H9 (cell line): ENCODE data around the gene CRACR2B. TPM values are rescaled to one million over a fixed set of nuclear protein-coding genes. Genes with fewer than 3 reads are reported as not detected.

Experiments
- DNase-seq: peaks from one replicate; pipeline ENCODE4 v3.0.0-alpha.2; 2017
- H2AFZ ChIP-seq: one replicate; pipeline ENCODE4 v1.6.1; 2013; ENCODE audit warnings: mild to moderate bottlenecking, low read length, control low read depth, moderate library complexity
- H2AK5ac ChIP-seq: 2 replicates; pipeline ENCODE4 v1.6.1; 2013; ENCODE audit warnings: low read length, control low read depth, mixed read lengths; ENCODE audit not compliant: insufficient read length
- H2BK120ac ChIP-seq: one replicate; pipeline ENCODE4 v1.6.1; 2013; ENCODE audit warnings: low read depth, mild to moderate bottlenecking, low read length, control low read depth, inconsistent platforms; ENCODE audit not compliant: poor library complexity, severe bottlenecking
- H2BK12ac ChIP-seq: 2 replicates; pipeline ENCODE4 v1.6.1; 2013; ENCODE audit warnings: low read length, control low read depth, mixed read lengths, low read depth; ENCODE audit not compliant: insufficient read length
- H2BK15ac ChIP-seq: 2 replicates; pipeline ENCODE4 v1.6.1; 2013; ENCODE audit warnings: low read depth, low read length, control low read depth
- H2BK20ac ChIP-seq: one replicate; pipeline ENCODE4 v1.6.1; 2013; ENCODE audit warnings: low read depth, mild to moderate bottlenecking, low read length, control low read depth, inconsistent platforms; ENCODE audit not compliant: poor library complexity, severe bottlenecking
- H2BK5ac ChIP-seq: 2 replicates; pipeline ENCODE4 v1.6.1; 2013; ENCODE audit warnings: low read length, control low read depth, mixed read lengths; ENCODE audit not compliant: insufficient read length
- H3K14ac ChIP-seq: 2 replicates; pipeline ENCODE4 v1.6.1; 2013; ENCODE audit warnings: low read length, control low read depth; ENCODE audit not compliant: insufficient read depth
- H3K18ac ChIP-seq: 2 replicates; pipeline ENCODE4 v1.6.1; 2013; ENCODE audit warnings: low read depth, mild to moderate bottlenecking, mixed read lengths, low read length, control low read depth; ENCODE audit not compliant: insufficient read length
- H3K23ac ChIP-seq: 2 replicates; pipeline ENCODE4 v1.6.1; 2013; ENCODE audit warnings: low read length, control low read depth, mixed read lengths, low read depth; ENCODE audit not compliant: insufficient read length
- H3K23me2 ChIP-seq: 2 replicates; pipeline ENCODE4 v1.6.1; 2013; ENCODE audit warnings: low read depth, mild to moderate bottlenecking, mixed read lengths, low read length, control low read depth; ENCODE audit not compliant: insufficient read length, poor library complexity, severe bottlenecking
- H3K27ac ChIP-seq: 2 replicates; pipeline ENCODE4 v1.5.1; 2013; ENCODE audit warnings: low read length, control low read depth, mixed read lengths, low read depth; ENCODE audit not compliant: insufficient read length
- H3K27me3 ChIP-seq: 2 replicates; pipeline ENCODE4 v1.6.1; 2013; ENCODE audit warnings: low read length, control low read depth, inconsistent platforms; ENCODE audit not compliant: insufficient read depth
- H3K4ac ChIP-seq: 2 replicates; pipeline ENCODE4 v1.6.1; 2013; ENCODE audit warnings: low read depth, mild to moderate bottlenecking, control low read depth, inconsistent platforms, low read length, moderate library complexity
- H3K4me1 ChIP-seq: 2 replicates; pipeline ENCODE4 v1.6.1; 2013; ENCODE audit warnings: low read length, control low read depth, inconsistent platforms; ENCODE audit not compliant: insufficient read depth
- H3K4me2 ChIP-seq: 2 replicates; pipeline ENCODE4 v1.6.1; 2013; ENCODE audit warnings: low read length, control low read depth, mixed read lengths; ENCODE audit not compliant: insufficient read length, insufficient read depth
- H3K56ac ChIP-seq: 2 replicates; pipeline ENCODE4 v1.6.1; 2013; ENCODE audit warnings: low read depth, mild to moderate bottlenecking, mixed read lengths, low read length, control low read depth; ENCODE audit not compliant: insufficient read length
- H3K79me1 ChIP-seq: 2 replicates; pipeline ENCODE4 v1.6.1; 2013; ENCODE audit warnings: low read depth, mild to moderate bottlenecking, moderate library complexity, low read length, control low read depth, inconsistent platforms; ENCODE audit not compliant: insufficient read depth, poor library complexity, severe bottlenecking
- H3K79me2 ChIP-seq: 2 replicates; pipeline ENCODE4 v1.6.1; 2013; ENCODE audit warnings: low read length, control low read depth, inconsistent platforms; ENCODE audit not compliant: insufficient read depth
- H3K9ac ChIP-seq: 2 replicates; pipeline ENCODE4 v1.6.1; 2013; ENCODE audit warnings: low read length, control low read depth, mixed read lengths; ENCODE audit not compliant: insufficient read length; ENCODE audit errors: extremely low read depth
- H3K9me3 ChIP-seq: one replicate; pipeline ENCODE4 v1.6.1; 2013; ENCODE audit warnings: low read depth, low read length, inconsistent platforms; ENCODE audit not compliant: control insufficient read depth
- H3T11ph ChIP-seq: one replicate; pipeline ENCODE4 v1.6.1; 2013; ENCODE audit warnings: mild to moderate bottlenecking, low read length, control low read depth, inconsistent platforms
- H4K20me1 ChIP-seq: one replicate; pipeline ENCODE4 v1.6.1; 2013; ENCODE audit not compliant: control insufficient read depth, insufficient read length, insufficient read depth
- H4K5ac ChIP-seq: 2 replicates; pipeline ENCODE4 v1.6.1; 2013; ENCODE audit warnings: low read depth, mild to moderate bottlenecking, mixed read lengths, low read length, control low read depth; ENCODE audit not compliant: insufficient read length
- H4K8ac ChIP-seq: replicated peaks from 2 replicates; pipeline ENCODE4 v1.6.1; 2013; ENCODE audit warnings: low read length, control low read depth, mixed read lengths, low read depth; ENCODE audit not compliant: insufficient read length
- H4K91ac ChIP-seq: 2 replicates; pipeline ENCODE4 v1.6.1; 2013; ENCODE audit warnings: low read depth, mild to moderate bottlenecking, moderate library complexity, mixed read lengths, low read length, control low read depth; ENCODE audit not compliant: insufficient read length
- H3K27ac Mint-ChIP-seq, 3 experiments: 2 replicates in 2 of 3; 3 replicates in 1 of 3; pipeline ENCODE4 v1.8.0; 2020 to 2021; ENCODE audit warnings: mixed read lengths in 3 of 3, mild to moderate bottlenecking in 1 of 3, moderate library complexity in 1 of 3
- H3K27me3 Mint-ChIP-seq: 2 replicates; pipeline ENCODE4 v1.8.0; 2021; ENCODE audit warnings: low read depth, mild to moderate bottlenecking, moderate library complexity, mixed read lengths
- H3K36me3 Mint-ChIP-seq, 3 experiments: 2 replicates in 2 of 3; 3 replicates in 1 of 3; pipeline ENCODE4 v1.8.0; 2020 to 2021; ENCODE audit warnings: low read depth in 3 of 3, mixed read lengths in 3 of 3; ENCODE audit not compliant: insufficient read depth in 1 of 3
- H3K4me1 Mint-ChIP-seq, 2 experiments: 2 replicates each; pipeline ENCODE4 v1.8.0; 2020; ENCODE audit warnings: mixed read lengths in 2 of 2
- H3K4me3 Mint-ChIP-seq, 2 experiments: 2 replicates in 1 of 2; 3 replicates in 1 of 2; pipeline ENCODE4 v1.8.0; 2020 to 2021; ENCODE audit warnings: mild to moderate bottlenecking in 2 of 2, mixed read lengths in 2 of 2, moderate library complexity in 1 of 2
- H3K9me3 Mint-ChIP-seq, 2 experiments: 2 replicates in 1 of 2; 3 replicates in 1 of 2; pipeline ENCODE4 v1.8.0; 2020; ENCODE audit warnings: mild to moderate bottlenecking in 2 of 2, mixed read lengths in 2 of 2, moderate library complexity in 1 of 2
- WGBS: extraction: QIAGEN DNeasy Blood & Tissue Kit; methylation state at CpG from one replicate; pipeline ENCODE4 v1.1.7; 2013; ENCODE audit warnings: missing lambda C conversion rate, low lambda C conversion rate, mixed read lengths; ENCODE audit not compliant: insufficient read length; ENCODE audit errors: extremely low coverage; 5-methylcytosine and 5-hydroxymethylcytosine counted together
- total RNA-seq: library from RNA; stranded (reverse); gene quantifications from 2 replicates; pipeline ENCODE4 v1.2.1, GENCODE V29; 2021
- TF ChIP-seq, protein P1 (sequence below): fragments of 200-600 bp; sonication (generic); conservative IDR thresholded peaks from 3 replicates; pipeline ENCODE4 v1.8.0; 2021; ENCODE audit warnings: antibody characterized with exemption, mild to moderate bottlenecking

CRACR2B gene
- total RNA-seq, 1 experiment from 2014 or later: 29.0 TPM

DNA sequence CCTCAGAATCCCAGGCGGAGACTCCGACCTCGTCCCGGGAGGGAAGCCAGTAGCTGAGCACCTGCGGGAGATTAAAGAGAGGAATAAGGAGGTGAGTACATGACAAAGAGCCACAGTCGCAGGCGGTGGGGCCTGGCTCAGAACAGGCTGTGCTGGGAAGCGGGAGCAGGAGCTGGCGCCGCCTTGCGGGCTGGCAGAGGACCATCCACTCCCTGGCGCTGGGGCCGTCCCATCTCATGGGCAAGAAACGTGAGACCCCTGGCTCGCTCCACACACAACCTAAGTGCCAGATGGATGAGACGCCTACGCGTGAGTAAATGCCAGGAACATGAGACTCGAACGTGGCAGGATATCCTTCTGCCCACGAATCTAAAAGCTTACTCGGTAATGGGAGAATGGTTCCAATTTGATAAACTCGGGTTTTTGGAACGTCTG lies 44.1 kb upstream of the CRACR2B start:
- H2BK5ac ChIP-seq: no peak overlapping the region
- H3K79me1 ChIP-seq: no peaks in the 10 kb centered on the region
- DNase-seq: peak; percentile 99
- H3T11ph ChIP-seq: no peak overlapping the region
- no peak overlapping the region for H3K9ac ChIP-seq
- no peak overlapping the region for H4K8ac ChIP-seq
- H3K4me1 ChIP-seq: peaks cover 2% of the 10 kb centered on the region; the same call in 1 of the 2 replicates
- H3K36me3 Mint-ChIP-seq: peaks cover 4 to 21% (median 17%) of the 10 kb centered on the region in 3 experiments; a peak in 6 of 7 replicates
- no peak overlapping the region for H2BK20ac ChIP-seq
- H4K5ac ChIP-seq: no peak overlapping the region
- no CpG with 5 or more reads among the region's 24 CpGs for WGBS
- no peak overlapping the region for H3K18ac ChIP-seq
- H3K4ac ChIP-seq: no peak overlapping the region
- no peaks in the 10 kb centered on the region for H3K9me3 Mint-ChIP-seq
- H3K27me3 ChIP-seq: no peaks in the 10 kb centered on the region
- no peak overlapping the region for H2BK120ac ChIP-seq
- H2AFZ ChIP-seq: no peak overlapping the region
- H2BK15ac ChIP-seq: no peak overlapping the region
- H3K23me2 ChIP-seq: peaks cover 4% of the 10 kb centered on the region
- no peaks in the 10 kb centered on the region for H4K20me1 ChIP-seq
- no peak overlapping the region for H2AK5ac ChIP-seq
- no peaks in the 10 kb centered on the region for H3K9me3 ChIP-seq
- no peak overlapping the region for H3K23ac ChIP-seq
- H3K4me1 Mint-ChIP-seq: peaks cover 22 to 37% of the 10 kb centered on the region in 2 experiments
- H4K91ac ChIP-seq: no peak overlapping the region
- peak overlapping the region; percentile 32 to 73; a peak in 4 of 5 replicates for H3K4me3 Mint-ChIP-seq
- H3K56ac ChIP-seq: no peak overlapping the region
- no peak overlapping the region for H3K14ac ChIP-seq
- TF ChIP-seq, protein P1, sequence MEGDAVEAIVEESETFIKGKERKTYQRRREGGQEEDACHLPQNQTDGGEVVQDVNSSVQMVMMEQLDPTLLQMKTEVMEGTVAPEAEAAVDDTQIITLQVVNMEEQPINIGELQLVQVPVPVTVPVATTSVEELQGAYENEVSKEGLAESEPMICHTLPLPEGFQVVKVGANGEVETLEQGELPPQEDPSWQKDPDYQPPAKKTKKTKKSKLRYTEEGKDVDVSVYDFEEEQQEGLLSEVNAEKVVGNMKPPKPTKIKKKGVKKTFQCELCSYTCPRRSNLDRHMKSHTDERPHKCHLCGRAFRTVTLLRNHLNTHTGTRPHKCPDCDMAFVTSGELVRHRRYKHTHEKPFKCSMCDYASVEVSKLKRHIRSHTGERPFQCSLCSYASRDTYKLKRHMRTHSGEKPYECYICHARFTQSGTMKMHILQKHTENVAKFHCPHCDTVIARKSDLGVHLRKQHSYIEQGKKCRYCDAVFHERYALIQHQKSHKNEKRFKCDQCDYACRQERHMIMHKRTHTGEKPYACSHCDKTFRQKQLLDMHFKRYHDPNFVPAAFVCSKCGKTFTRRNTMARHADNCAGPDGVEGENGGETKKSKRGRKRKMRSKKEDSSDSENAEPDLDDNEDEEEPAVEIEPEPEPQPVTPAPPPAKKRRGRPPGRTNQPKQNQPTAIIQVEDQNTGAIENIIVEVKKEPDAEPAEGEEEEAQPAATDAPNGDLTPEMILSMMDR: peak; percentile 95
- H3K27ac Mint-ChIP-seq: peak overlapping the region in 2 of 3 experiments; percentile 78 to 81; a peak in 5 of 7 replicates
- no peak overlapping the region for H2BK12ac ChIP-seq
- H3K4me2 ChIP-seq: peak overlapping the region; percentile 3
- H3K27ac ChIP-seq: no peak overlapping the region
- peaks cover 10% of the 10 kb centered on the region for H3K27me3 Mint-ChIP-seq
- no peaks in the 10 kb centered on the region for H3K79me2 ChIP-seq
